Esophagus squamous epithelium (tissue), 4 donors: ENCODE data around the gene MALRD1.

Experiments used
- CTCF ChIP-seq, 6 experiments: fragments of 450-650 bp in 4 of 6; fragments of 200-600 bp in 2 of 6; sonication (generic) in 2 of 6; IDR thresholded peaks; one replicate each; pipeline ENCODE4 v1.5.1; 2016 to 2019; ENCODE audit warnings: antibody characterized with exemption in 6 of 6, mild to moderate bottlenecking in 4 of 6, moderate library complexity in 4 of 6
- POLR2A ChIP-seq, 4 donors: fragments of 450-650 bp; IDR thresholded peaks; one replicate each; pipeline ENCODE4 v1.6.1; 2017; ENCODE audit warnings: antibody characterized with exemption in 4 of 4, mild to moderate bottlenecking in 4 of 4, moderate library complexity in 3 of 4

- TF ChIP-seq CTCF (IDR thresholded peaks at IDR 0.05): no peak
- TF ChIP-seq POLR2A (IDR thresholded peaks at IDR 0.05): no peak
Measured at GRCh38 chr10:19194866-19195265, 146.3 kb downstream of the MALRD1 start.
